HepG2 (cell line): Measurements from ENCODE around the gene CIAO3. TPM values are rescaled to one million over a fixed set of nuclear protein-coding genes. Genes with fewer than 3 reads are reported as not detected.

Source experiments
- ATAC-seq: fragments of 200-7000 bp; cut with Tn5 transposase; 3 replicates; pipeline ENCODE4 v1.9.1; 2020; ENCODE audit warnings: mild to moderate bottlenecking, moderate library complexity
- BruUV-seq: library from RNA; stranded (reverse); fragments of 400-500 nt; replicated peaks from 2 replicates; lab custom pipeline; 2021; lab: Mats Ljungman, UMichigan
- CTCF ChIA-PET: fragments of 300-600 bp; formaldehyde crosslinking; extraction: SDS; loops from one replicate; lab custom pipeline; 2021; ENCODE audit warnings: low total read pairs, inconsistent platforms, low intra/inter-chr PET ratio; lab: Yijun Ruan, JAX
- POLR2A ChIA-PET: fragments of 350-600 bp; sonication (Branson Sonifier 250); formaldehyde crosslinking; loops from one replicate; lab custom pipeline; 2020; ENCODE audit warnings: antibody characterized with exemption, inconsistent platforms; lab: Yijun Ruan, JAX
- DNase-seq: peaks from one replicate; pipeline ENCODE4 v3.0.0-alpha.2; 2015; ENCODE audit warnings: low spot score
- FAIRE-seq: peaks from 3 replicates; lab custom pipeline; 2011; peaks lifted over from hg19 to GRCh38; lab: Jason Lieb, UNC
- H2AFZ ChIP-seq: one replicate; pipeline ENCODE4 v1.6.1; 2011; ENCODE audit warnings: low read length, inconsistent platforms
- H3K27ac ChIP-seq: fragments of 300-600 bp; 3 replicates; pipeline ENCODE4 v1.8.0; 2011; ENCODE audit warnings: mixed run types, mild to moderate bottlenecking, mixed read lengths, low read length, inconsistent platforms; ENCODE audit not compliant: insufficient read depth; ENCODE audit errors: extremely low read length
- H3K27me3 ChIP-seq, 2 experiments: fragments of 200-600 bp in 1 of 2; 2 replicates in 1 of 2; 3 replicates in 1 of 2; pipeline versions ENCODE4 v1.6.0 to v1.8.0; 2011; ENCODE audit warnings: low read length in 2 of 2, mild to moderate bottlenecking in 2 of 2, moderate library complexity in 2 of 2, inconsistent platforms in 1 of 2; ENCODE audit not compliant: insufficient read depth in 2 of 2, control insufficient read depth in 1 of 2
- H3K36me3 ChIP-seq, 2 experiments: fragments of 200-600 bp in 1 of 2; replicated peaks in 1 of 2; 2 replicates in 1 of 2; 3 replicates in 1 of 2; pipeline versions ENCODE4 v1.5.1 to v1.8.0; 2011; ENCODE audit warnings: low read length in 2 of 2, inconsistent platforms in 1 of 2; ENCODE audit not compliant: insufficient read depth in 2 of 2, control insufficient read depth in 1 of 2
- H3K4me1 ChIP-seq: 2 replicates; pipeline ENCODE4 v1.5.1; 2012; ENCODE audit warnings: low read length, inconsistent platforms; ENCODE audit not compliant: insufficient read depth
- H3K4me2 ChIP-seq: 2 replicates; pipeline ENCODE4 v1.6.0; 2011; ENCODE audit warnings: low read depth, low read length, inconsistent platforms
- H3K4me3 ChIP-seq, 3 experiments: fragments of 200-600 bp in 1 of 3; sonication (generic), shearing (Covaris generic) in 1 of 3; replicated peaks in 1 of 3; 2 replicates each; pipeline ENCODE4 v1.5.1; 2011 to 2016; ENCODE audit warnings: low read length in 3 of 3, inconsistent platforms in 2 of 3, low read depth in 2 of 3, mild to moderate bottlenecking in 2 of 3, control low read depth in 1 of 3, mixed read lengths in 1 of 3; ENCODE audit not compliant: insufficient read depth in 1 of 3
- H3K79me2 ChIP-seq: one replicate; pipeline ENCODE4 v1.6.1; 2011; ENCODE audit warnings: low read length, inconsistent platforms; ENCODE audit not compliant: insufficient read depth
- H3K9ac ChIP-seq: 2 replicates; pipeline ENCODE4 v1.6.0; 2011; ENCODE audit warnings: mild to moderate bottlenecking, low read depth, low read length, inconsistent platforms; ENCODE audit not compliant: insufficient read depth
- H3K9me3 ChIP-seq: 2 replicates; pipeline ENCODE4 v1.5.1; 2012; ENCODE audit warnings: mild to moderate bottlenecking, low read length
- H4K20me1 ChIP-seq: 2 replicates; pipeline ENCODE4 v1.6.0; 2011; ENCODE audit warnings: inconsistent platforms, mild to moderate bottlenecking, low read length, moderate library complexity; ENCODE audit not compliant: insufficient read depth
- ATF5 ChIP-seq: sonication (generic); formaldehyde crosslinking; IDR thresholded peaks from 2 replicates; pipeline ENCODE4 v1.4.0; 2020; ENCODE audit warnings: mild to moderate bottlenecking, low read depth, missing genetic modification reagents
- BCL3 ChIP-seq: sonication (generic); formaldehyde crosslinking; IDR thresholded peaks from 2 replicates; pipeline ENCODE4 v1.5.1; 2020; ENCODE audit warnings: mild to moderate bottlenecking, missing genetic modification reagents, moderate library complexity
- CEBPB ChIP-seq: IDR thresholded peaks from 2 replicates; pipeline ENCODE4 v1.6.1; 2011; ENCODE audit warnings: low read depth, low read length, improper control_type of control experiment, borderline replicate concordance
- EP300 ChIP-seq, 3 experiments: sonication (generic) in 1 of 3; formaldehyde crosslinking in 1 of 3; IDR thresholded peaks; 2 replicates each; pipeline versions ENCODE4 v1.5.1 to v1.6.1; 2011 to 2020; ENCODE audit warnings: low read depth in 2 of 3, low read length in 2 of 3, borderline replicate concordance in 1 of 3, improper control_type of control experiment in 1 of 3, mild to moderate bottlenecking in 1 of 3, missing genetic modification reagents in 1 of 3, moderate library complexity in 1 of 3
- JDP2 ChIP-seq: sonication (generic); formaldehyde crosslinking; IDR thresholded peaks from 2 replicates; pipeline ENCODE4 v1.8.1; 2022; ENCODE audit warnings: missing genetic modification reagents, borderline replicate concordance
- PTBP1 ChIP-seq: fragments of 200-400 bp; formaldehyde crosslinking; IDR thresholded peaks from 2 replicates; pipeline ENCODE4 v1.6.1; 2018; ENCODE audit warnings: low read length, low read depth; ENCODE audit not compliant: poor library complexity, severe bottlenecking
- SIN3A ChIP-seq: IDR thresholded peaks from 2 replicates; pipeline ENCODE4 v1.6.1; 2011; ENCODE audit warnings: low read depth, mild to moderate bottlenecking, control low read depth, low read length, borderline replicate concordance
- SMAD3 ChIP-seq: sonication (generic); formaldehyde crosslinking; IDR thresholded peaks from 2 replicates; pipeline ENCODE4 v1.4.0; 2020; ENCODE audit warnings: missing genetic modification reagents
- ZNF124 ChIP-seq: sonication (generic); formaldehyde crosslinking; IDR thresholded peaks from 2 replicates; pipeline ENCODE4 v1.4.0; 2020; ENCODE audit warnings: missing genetic modification reagents
- ZNF225 ChIP-seq: sonication (generic); formaldehyde crosslinking; IDR thresholded peaks from 2 replicates; pipeline ENCODE4 v1.4.0; 2020; ENCODE audit warnings: mild to moderate bottlenecking, missing genetic modification reagents
- ZNF549 ChIP-seq: sonication (generic); formaldehyde crosslinking; IDR thresholded peaks from 2 replicates; pipeline ENCODE4 v1.5.0; 2020; ENCODE audit warnings: missing genetic modification reagents
- ZSCAN21 ChIP-seq: sonication (generic); formaldehyde crosslinking; IDR thresholded peaks from 2 replicates; pipeline ENCODE4 v1.8.0; 2022; ENCODE audit warnings: mild to moderate bottlenecking, missing genetic modification reagents, moderate library complexity, borderline replicate concordance
- WGBS: methylation state at CpG from one replicate; pipeline ENCODE4 v1.1.6; 2017; ENCODE audit warnings: low lambda C conversion rate; 5-methylcytosine and 5-hydroxymethylcytosine counted together
- in situ Hi-C: cut with HindIII; loops from 2 replicates; pipeline ENCODE4 v1.10.0; 2017; ENCODE audit warnings: low pct_unique_long_range_greater_than_20kb; ENCODE audit not compliant: extremely low pct_ligation_motif_present
- intact Hi-C: fragments of 100-400 bp; cut with micrococcal nuclease; formaldehyde crosslinking; loops from one replicate; pipeline ENCODE4 v1.10.0; 2022; ENCODE audit not compliant: unreplicated experiment
- polyA plus RNA-seq, 8 experiments: library from polyadenylated mRNA; depleted of rRNA in 3 of 8; stranded (reverse) in 7 of 8; unstranded in 1 of 8; fragments of >200 nt; fragmentation: Illumina TruSeq in 4 of 8; extraction: Trizol in 4 of 8; gene quantifications; 2 replicates each; pipeline versions ENCODE4 v1.2.1 to v1.2.3, GENCODE V29; 2011 to 2016; ENCODE audit warnings: low read depth in 4 of 8, missing spikeins in 1 of 8, mixed read lengths in 1 of 8; ENCODE audit not compliant: insufficient read depth in 1 of 8
- total RNA-seq, 5 experiments: library from RNA; depleted of rRNA; stranded (reverse); fragments of >200 nt; fragmentation: Illumina TruSeq; extraction: Trizol; gene quantifications; 2 replicates each; pipeline ENCODE4 v1.2.3, GENCODE V29; 2016; ENCODE audit warnings: low read depth in 1 of 5
- TF ChIP-seq, protein P1 (sequence below): sonication (generic); formaldehyde crosslinking; IDR thresholded peaks from 2 replicates; pipeline ENCODE4 v1.8.0; 2022; ENCODE audit warnings: missing genetic modification reagents, mild to moderate bottlenecking, borderline replicate concordance

The CIAO3 gene
- total and polyA plus RNA-seq, 2 of the 13 experiments (the other 11 are each of a cell fraction or from before 2014, with no cell fraction given) = 21.7 to 25.0 TPM

GRCh38 chr16:750485-750884, 9.7 kb upstream of the CIAO3 start (continued):
- TF ChIP-seq ZSCAN21 (CRISPR knock-in tag) = no peak
- TF ChIP-seq ZNF124 = no peak
- no peak for TF ChIP-seq ATF5
- no peak for TF ChIP-seq EP300 (IDR thresholded peaks at IDR 0.05; ENCODE audit: low read depth in 2 of 2, low read length in 2 of 2)
- TF ChIP-seq EP300 (CRISPR knock-in tag; IDR thresholded peaks at IDR 0.05; ENCODE audit: borderline replicate concordance) = no peak
- no peak for TF ChIP-seq JDP2 (CRISPR knock-in tag)
- no peak for TF ChIP-seq PTBP1
- no peak for TF ChIP-seq BCL3 (CRISPR knock-in tag)

DNA sequence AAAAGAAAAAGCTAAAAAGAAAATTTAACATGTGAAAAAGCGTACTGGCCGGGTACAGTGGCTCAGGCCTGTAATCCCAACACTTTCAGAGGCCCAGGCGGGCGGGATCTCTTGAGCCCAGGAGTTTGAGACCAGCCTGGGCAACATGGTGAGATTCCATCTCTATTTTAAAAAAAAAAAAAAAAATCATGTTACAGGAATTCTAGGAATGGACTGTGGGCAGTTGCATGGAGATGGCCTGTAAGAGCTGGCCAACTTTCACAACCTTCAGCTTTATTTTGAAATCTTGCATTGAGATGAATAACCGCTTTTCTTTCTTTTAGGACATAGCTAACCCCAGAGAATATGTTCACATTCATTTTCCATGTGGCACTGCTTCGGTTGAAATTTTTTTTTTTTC, 8.2 kb upstream of the CIAO3 start:
- Histone ChIP-seq H3K27me3 (peaks cover 5 to 43% of the 10 kb centered on the region in 2 experiments; a peak in 4 of 5 replicates), H3K4me1 (peaks cover 11% of the 10 kb centered on the region), H2AFZ (no peak overlapping the region), H3K36me3 (no peaks in the 10 kb centered on the region), H3K4me2 (no peak overlapping the region), H4K20me1 (no peaks in the 10 kb centered on the region), H3K4me3 (no peak overlapping the region), H3K79me2 (no peaks in the 10 kb centered on the region), H3K9me3 (no peaks in the 10 kb centered on the region), H3K9ac (no peak overlapping the region), H3K27ac (no peak overlapping the region)
- intact Hi-C loops (no loop called here), in situ Hi-C loops (no loop called here)
- DNase-seq = no peak
- no peak for FAIRE-seq
- POLR2A ChIA-PET = interaction anchor here (1.0 to 1.2 kb wide), 2 partner anchors 8 to 12 kb away, joined by 4 read pairs; partner anchors contain the start of genes CIAO3 and MSLN
- BruUV-seq = no TSS peak
- WGBS = 18% methylated on average over 6 of the region's 6 CpGs
- no peak for ATAC-seq
- TF ChIP-seq SMAD3 (CRISPR knock-in tag) = no peak
- no peak for TF ChIP-seq ZNF225 (CRISPR knock-in tag)
- TF ChIP-seq, protein P1, sequence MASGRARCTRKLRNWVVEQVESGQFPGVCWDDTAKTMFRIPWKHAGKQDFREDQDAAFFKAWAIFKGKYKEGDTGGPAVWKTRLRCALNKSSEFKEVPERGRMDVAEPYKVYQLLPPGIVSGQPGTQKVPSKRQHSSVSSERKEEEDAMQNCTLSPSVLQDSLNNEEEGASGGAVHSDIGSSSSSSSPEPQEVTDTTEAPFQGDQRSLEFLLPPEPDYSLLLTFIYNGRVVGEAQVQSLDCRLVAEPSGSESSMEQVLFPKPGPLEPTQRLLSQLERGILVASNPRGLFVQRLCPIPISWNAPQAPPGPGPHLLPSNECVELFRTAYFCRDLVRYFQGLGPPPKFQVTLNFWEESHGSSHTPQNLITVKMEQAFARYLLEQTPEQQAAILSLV (CRISPR knock-in tag) = no peak
- TF ChIP-seq CEBPB = 0 out of 2 replicates have a peak, but pooled peaks have one; percentile 34
- TF ChIP-seq SIN3A = no peak
- no peak for TF ChIP-seq ZNF549
- CTCF ChIA-PET = no interaction called here
